K562 (cell line): ENCODE results near the gene FAM177B. TPM values are rescaled to one million over a fixed set of nuclear protein-coding genes. Genes with fewer than 3 reads are reported as not detected.

Experiments
- BDP1 ChIP-seq: IDR thresholded peaks from 3 replicates; pipeline ENCODE4 v1.6.1; 2011; ENCODE audit not compliant: insufficient read length, insufficient read depth
- DIDO1 ChIP-seq: fragments of 450-650 bp; IDR thresholded peaks from 2 replicates; pipeline ENCODE4 v1.6.1; 2016; ENCODE audit warnings: low read depth, missing biosample characterization, missing genetic modification characterization
- FOXA1 ChIP-seq: fragments of 450-650 bp; IDR thresholded peaks from 2 replicates; pipeline ENCODE4 v1.6.1; 2016; ENCODE audit warnings: mild to moderate bottlenecking, borderline replicate concordance
- HDAC6 ChIP-seq: IDR thresholded peaks from 2 replicates; pipeline ENCODE4 v1.6.1; 2012; ENCODE audit warnings: low read depth, mild to moderate bottlenecking, control low read depth, inconsistent platforms, low read length, moderate library complexity
- KLF16 ChIP-seq: IDR thresholded peaks from 2 replicates; pipeline ENCODE4 v1.6.1; 2016; ENCODE audit warnings: antibody characterized with exemption
- MAFK ChIP-seq: IDR thresholded peaks from 2 replicates; pipeline ENCODE4 v1.6.1; 2011; ENCODE audit warnings: low read length, improper control_type of control experiment
- NFIX ChIP-seq: fragments of 250-450 bp; sonication (Bioruptor Pico); IDR thresholded peaks from 2 replicates; pipeline ENCODE4 v1.4.0; 2020; ENCODE audit warnings: low read depth, mild to moderate bottlenecking, moderate library complexity
- NKRF ChIP-seq: fragments of 450-650 bp; IDR thresholded peaks from 2 replicates; pipeline ENCODE4 v1.6.1; 2016; ENCODE audit warnings: borderline replicate concordance
- NR3C1 ChIP-seq: sonication (generic); formaldehyde crosslinking; IDR thresholded peaks from 2 replicates; pipeline ENCODE4 v1.8.1; 2022; ENCODE audit warnings: missing genetic modification reagents
- NUFIP1 ChIP-seq: fragments of 450-650 bp; IDR thresholded peaks from 2 replicates; pipeline ENCODE4 v1.6.1; 2018; ENCODE audit not compliant: partially characterized antibody
- TAF15 ChIP-seq: fragments of 200-400 bp; formaldehyde crosslinking; IDR thresholded peaks from 2 replicates; pipeline ENCODE4 v1.6.1; 2017; ENCODE audit warnings: mild to moderate bottlenecking, low read depth, low read length, moderate library complexity
- THRB ChIP-seq: fragments of 450-650 bp; formaldehyde crosslinking; conservative IDR thresholded peaks from 2 replicates; pipeline ENCODE4 v1.4.0; 2022; ENCODE audit warnings: mild to moderate bottlenecking, missing genetic modification characterization
- USF2 ChIP-seq: sonication (generic); formaldehyde crosslinking; IDR thresholded peaks from 2 replicates; pipeline ENCODE4 v1.5.0; 2020; ENCODE audit warnings: missing genetic modification reagents
- ZBTB7A ChIP-seq: IDR thresholded peaks from 2 replicates; pipeline ENCODE4 v1.6.1; 2011; ENCODE audit warnings: low read depth, mild to moderate bottlenecking, low read length, moderate library complexity, borderline replicate concordance; ENCODE audit not compliant: control insufficient read depth
- ZNF197 ChIP-seq: fragments of 200-800 bp; sonication (Bioruptor generic); IDR thresholded peaks from 2 replicates; pipeline ENCODE4 v1.6.1; 2016; ENCODE audit warnings: low read depth, missing genetic modification characterization, missing compliant biosample characterization
- ZNF431 ChIP-seq: sonication (generic); formaldehyde crosslinking; IDR thresholded peaks from 2 replicates; pipeline ENCODE4 v1.8.0; 2022; ENCODE audit warnings: mild to moderate bottlenecking, missing genetic modification reagents
- ZNF583 ChIP-seq: fragments of 250-450 bp; sonication (Bioruptor Pico); IDR thresholded peaks from 2 replicates; pipeline ENCODE4 v1.4.0; 2020
- polyA plus RNA-seq, 8 experiments: library from polyadenylated mRNA; depleted of rRNA in 4 of 8; stranded (reverse) in 5 of 8; unstranded in 3 of 8; fragments of >200 nt; fragmentation: Nextera tagmentation in 2 of 8; fragmentation: Illumina TruSeq in 1 of 8; extraction: Ambion mirVana in 2 of 8; extraction: Trizol in 1 of 8; gene quantifications; 2 replicates each; pipeline versions ENCODE4 v1.2.1 to v1.2.3, GENCODE V29; 2011 to 2014; ENCODE audit warnings: inconsistent platforms in 1 of 8, missing spikeins in 1 of 8
- total RNA-seq, 7 experiments: library from RNA; depleted of rRNA in 6 of 7; stranded (reverse); fragments of >200 nt in 6 of 7; fragmentation: Illumina TruSeq in 2 of 7; extraction: Trizol in 2 of 7; gene quantifications; 2 replicates each; pipeline versions ENCODE4 v1.2.1 to v1.2.3, GENCODE V29; 2011 to 2021; ENCODE audit warnings: low replicate concordance in 1 of 7
- TF ChIP-seq, protein P1 (sequence below): fragments of 250-450 bp; sonication (Bioruptor Pico); IDR thresholded peaks from 2 replicates; pipeline ENCODE4 v1.4.0; 2020

Gene FAM177B
- total and polyA plus RNA-seq, 9 of the 15 experiments (the other 6 are each of a cell fraction or from before 2014, with no cell fraction given), result not detected

- TF ChIP-seq, protein P1, sequence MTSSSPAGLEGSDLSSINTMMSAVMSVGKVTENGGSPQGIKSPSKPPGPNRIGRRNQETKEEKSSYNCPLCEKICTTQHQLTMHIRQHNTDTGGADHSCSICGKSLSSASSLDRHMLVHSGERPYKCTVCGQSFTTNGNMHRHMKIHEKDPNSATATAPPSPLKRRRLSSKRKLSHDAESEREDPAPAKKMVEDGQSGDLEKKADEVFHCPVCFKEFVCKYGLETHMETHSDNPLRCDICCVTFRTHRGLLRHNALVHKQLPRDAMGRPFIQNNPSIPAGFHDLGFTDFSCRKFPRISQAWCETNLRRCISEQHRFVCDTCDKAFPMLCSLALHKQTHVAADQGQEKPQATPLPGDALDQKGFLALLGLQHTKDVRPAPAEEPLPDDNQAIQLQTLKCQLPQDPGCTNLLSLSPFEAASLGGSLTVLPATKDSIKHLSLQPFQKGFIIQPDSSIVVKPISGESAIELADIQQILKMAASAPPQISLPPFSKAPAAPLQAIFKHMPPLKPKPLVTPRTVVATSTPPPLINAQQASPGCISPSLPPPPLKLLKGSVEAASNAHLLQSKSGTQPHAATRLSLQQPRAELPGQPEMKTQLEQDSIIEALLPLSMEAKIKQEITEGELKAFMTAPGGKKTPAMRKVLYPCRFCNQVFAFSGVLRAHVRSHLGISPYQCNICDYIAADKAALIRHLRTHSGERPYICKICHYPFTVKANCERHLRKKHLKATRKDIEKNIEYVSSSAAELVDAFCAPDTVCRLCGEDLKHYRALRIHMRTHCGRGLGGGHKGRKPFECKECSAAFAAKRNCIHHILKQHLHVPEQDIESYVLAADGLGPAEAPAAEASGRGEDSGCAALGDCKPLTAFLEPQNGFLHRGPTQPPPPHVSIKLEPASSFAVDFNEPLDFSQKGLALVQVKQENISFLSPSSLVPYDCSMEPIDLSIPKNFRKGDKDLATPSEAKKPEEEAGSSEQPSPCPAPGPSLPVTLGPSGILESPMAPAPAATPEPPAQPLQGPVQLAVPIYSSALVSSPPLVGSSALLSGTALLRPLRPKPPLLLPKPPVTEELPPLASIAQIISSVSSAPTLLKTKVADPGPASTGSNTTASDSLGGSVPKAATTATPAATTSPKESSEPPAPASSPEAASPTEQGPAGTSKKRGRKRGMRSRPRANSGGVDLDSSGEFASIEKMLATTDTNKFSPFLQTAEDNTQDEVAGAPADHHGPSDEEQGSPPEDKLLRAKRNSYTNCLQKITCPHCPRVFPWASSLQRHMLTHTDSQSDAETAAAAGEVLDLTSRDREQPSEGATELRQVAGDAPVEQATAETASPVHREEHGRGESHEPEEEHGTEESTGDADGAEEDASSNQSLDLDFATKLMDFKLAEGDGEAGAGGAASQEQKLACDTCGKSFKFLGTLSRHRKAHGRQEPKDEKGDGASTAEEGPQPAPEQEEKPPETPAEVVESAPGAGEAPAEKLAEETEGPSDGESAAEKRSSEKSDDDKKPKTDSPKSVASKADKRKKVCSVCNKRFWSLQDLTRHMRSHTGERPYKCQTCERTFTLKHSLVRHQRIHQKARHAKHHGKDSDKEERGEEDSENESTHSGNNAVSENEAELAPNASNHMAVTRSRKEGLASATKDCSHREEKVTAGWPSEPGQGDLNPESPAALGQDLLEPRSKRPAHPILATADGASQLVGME, result peak; percentile 89
- TF ChIP-seq TAF15 (no peak), USF2 (CRISPR knock-in tag) (peak; percentile 99), BDP1 (no peak), MAFK (no peak), KLF16 (no peak), NKRF (peak; percentile 66; the same call in 1 of the 2 replicates), ZNF583 (peak; percentile 93), NUFIP1 (peak; percentile 75), ZNF197 (CRISPR knock-in tag) (peak; percentile 96; the same call in 1 of the 2 replicates), NFIX (CRISPR knock-in tag) (no peak; the same call in 1 of the 2 replicates), FOXA1 (no peak), DIDO1 (tag) (peak; percentile 97), NR3C1 (CRISPR knock-in tag) (no peak), ZBTB7A (no peak; the same call in 1 of the 2 replicates), HDAC6 (no peak), ZNF431 (CRISPR knock-in tag) (no peak), THRB (CRISPR knock-in tag) (0 out of 2 replicates have a peak, but pooled peaks have one; percentile 33)
Observed at GRCh38 chr1:222712253-222713090, 24.5 kb upstream of the FAM177B start, which contains the start of the genes AIDA and BROX (continued).
